HFFc6 (cell line): ENCODE data around the gene RGS6. TPM values are rescaled to one million over a fixed set of nuclear protein-coding genes. Genes with fewer than 3 reads are reported as not detected.

Source experiments
- DNase-seq: peaks from one replicate; pipeline ENCODE4 v3.0.0-alpha.2; 2018
- H3K27ac Mint-ChIP-seq: 2 replicates; pipeline ENCODE4 v1.8.0; 2020; ENCODE audit warnings: mild to moderate bottlenecking, mixed read lengths
- H3K27me3 Mint-ChIP-seq: 2 replicates; pipeline ENCODE4 v1.8.0; 2021; ENCODE audit warnings: mild to moderate bottlenecking, moderate library complexity, mixed read lengths; ENCODE audit not compliant: insufficient read depth
- H3K36me3 Mint-ChIP-seq: 2 replicates; pipeline ENCODE4 v1.8.0; 2021; ENCODE audit warnings: low read depth, mixed read lengths
- H3K4me1 Mint-ChIP-seq: 2 replicates; pipeline ENCODE4 v1.8.0; 2020; ENCODE audit warnings: low read depth, mixed read lengths
- H3K4me3 Mint-ChIP-seq: 2 replicates; pipeline ENCODE4 v1.8.0; 2020; ENCODE audit warnings: mild to moderate bottlenecking, moderate library complexity, mixed read lengths
- H3K9me3 Mint-ChIP-seq: 2 replicates; pipeline ENCODE4 v1.8.0; 2020; ENCODE audit warnings: mild to moderate bottlenecking, mixed read lengths
- CTCF ChIP-seq: fragments of 200-600 bp; sonication (generic); IDR thresholded peaks from 2 replicates; pipeline ENCODE4 v1.5.0; 2021; ENCODE audit warnings: antibody characterized with exemption, mild to moderate bottlenecking
- total RNA-seq, 6 experiments: library from RNA; stranded (reverse); fragmentation: NEBNext Ultra II Directional; extraction: Animal tissue kit (Norgen Biotek cat#: 25700); gene quantifications; 2 replicates in 1 of 6; 3 replicates in 5 of 6; pipeline ENCODE4 v1.2.3, GENCODE V29; 2021

RGS6 gene
- total RNA-seq, 6 experiments from 2014 or later, result not detected

- no peak for DNase-seq
- Mint-ChIP-seq H3K4me3 (no peak overlapping the region), H3K9me3 (peaks cover 6% of the 10 kb centered on the region; the same call in 1 of the 2 replicates), H3K27ac (no peak overlapping the region), H3K4me1 (peaks cover 15% of the 10 kb centered on the region), H3K36me3 (no peaks in the 10 kb centered on the region), H3K27me3 (peaks cover 35% of the 10 kb centered on the region)
- TF ChIP-seq CTCF, result no peak
Observed at GRCh38 chr14:72480464-72481243, 548.4 kb downstream of the RGS6 start.

- Mint-ChIP-seq H3K27me3 (peaks cover 33% of the 10 kb centered on the region), H3K9me3 (peaks cover 11% of the 10 kb centered on the region; the same call in 1 of the 2 replicates), H3K36me3 (peaks cover 5% of the 10 kb centered on the region; the same call in 1 of the 2 replicates), H3K4me3 (no peak overlapping the region), H3K4me1 (no peaks in the 10 kb centered on the region), H3K27ac (no peak overlapping the region)
- no peak for DNase-seq
- TF ChIP-seq CTCF, result no peak
Observed at GRCh38 chr14:72483311-72483710, 551.1 kb downstream of the RGS6 start.

- H3K27ac Mint-ChIP-seq, result no peak overlapping the region
- H3K4me1 Mint-ChIP-seq, result no peaks in the 10 kb centered on the region
- DNase-seq, result no peak
- H3K36me3 Mint-ChIP-seq, result peaks cover 16% of the 10 kb centered on the region; the same call in 1 of the 2 replicates
- no peak overlapping the region for H3K4me3 Mint-ChIP-seq
- TF ChIP-seq CTCF, result no peak
- H3K9me3 Mint-ChIP-seq, result peaks cover 24% of the 10 kb centered on the region
- H3K27me3 Mint-ChIP-seq, result peaks cover 40% of the 10 kb centered on the region
Observed at GRCh38 chr14:72485695-72486094, 553.5 kb downstream of the RGS6 start.

- no peaks in the 10 kb centered on the region for H3K4me1 Mint-ChIP-seq
- H3K36me3 Mint-ChIP-seq, result peaks cover 16% of the 10 kb centered on the region; the same call in 1 of the 2 replicates
- peaks cover 19% of the 10 kb centered on the region for H3K9me3 Mint-ChIP-seq
- no peak for DNase-seq
- no peak for TF ChIP-seq CTCF
- H3K27me3 Mint-ChIP-seq, result peaks cover 37% of the 10 kb centered on the region
- H3K4me3 Mint-ChIP-seq, result no peak overlapping the region
- no peak overlapping the region for H3K27ac Mint-ChIP-seq
Observed at GRCh38 chr14:72488514-72488913, 556.3 kb downstream of the RGS6 start.

GRCh38 chr14:72492196-72492595, 560.0 kb downstream of the RGS6 start:
- Mint-ChIP-seq H3K27ac (no peak overlapping the region), H3K9me3 (peaks cover 29% of the 10 kb centered on the region), H3K36me3 (peaks cover 16% of the 10 kb centered on the region; the same call in 1 of the 2 replicates), H3K4me3 (no peak overlapping the region), H3K27me3 (peaks cover 38% of the 10 kb centered on the region), H3K4me1 (no peaks in the 10 kb centered on the region)
- DNase-seq, result no peak
- no peak for TF ChIP-seq CTCF
